Fibroblast of lung (primary cell): ENCODE results near the gene RPS6KC1. TPM values are rescaled to one million over a fixed set of nuclear protein-coding genes. Genes with fewer than 3 reads are reported as not detected.

Source experiments
- DNase-seq, 2 donors: peaks; one replicate each; pipeline versions ENCODE4 v3.0.0 to v3.0.0-alpha.2; 2010; ENCODE audit warnings: low read depth in 2 of 2
- H2AFZ ChIP-seq: 2 replicates; pipeline ENCODE4 v1.5.1; 2012; ENCODE audit warnings: low read length, control low read depth, inconsistent platforms
- H3K27ac ChIP-seq: 2 replicates; pipeline ENCODE4 v1.5.1; 2011; ENCODE audit warnings: low read length, control low read depth; ENCODE audit not compliant: insufficient read depth
- H3K27me3 ChIP-seq: 2 replicates; pipeline ENCODE4 v1.5.1; 2011; ENCODE audit warnings: mild to moderate bottlenecking, low read length; ENCODE audit not compliant: control insufficient read depth, insufficient read depth
- H3K36me3 ChIP-seq: 2 replicates; pipeline ENCODE4 v1.5.1; 2011; ENCODE audit warnings: low read length; ENCODE audit not compliant: control insufficient read depth, insufficient read depth
- H3K4me1 ChIP-seq: 2 replicates; pipeline ENCODE4 v1.5.1; 2011; ENCODE audit warnings: low read length; ENCODE audit not compliant: control insufficient read depth, insufficient read depth; ENCODE audit errors: extremely low read depth
- H3K4me2 ChIP-seq: 2 replicates; pipeline ENCODE4 v1.5.1; 2011; ENCODE audit warnings: low read length, control low read depth; ENCODE audit not compliant: insufficient read depth; ENCODE audit errors: extremely low read depth
- H3K4me3 ChIP-seq, 4 experiments: fragments of 200-600 bp in 1 of 4; sonication (generic) in 1 of 4; replicated peaks in 1 of 4; 2 replicates each; pipeline ENCODE4 v1.5.1; 2011 to 2016; ENCODE audit warnings: low read length in 4 of 4, low read depth in 3 of 4, mild to moderate bottlenecking in 3 of 4, control low read depth in 2 of 4, inconsistent platforms in 1 of 4, mixed read lengths in 1 of 4; ENCODE audit not compliant: insufficient read depth in 1 of 4; ENCODE audit errors: control extremely low read depth in 1 of 4
- H3K79me2 ChIP-seq: 2 replicates; pipeline ENCODE4 v1.5.1; 2012; ENCODE audit warnings: mild to moderate bottlenecking, low read length, inconsistent platforms; ENCODE audit not compliant: control insufficient read depth, insufficient read depth
- H3K9ac ChIP-seq: 2 replicates; pipeline ENCODE4 v1.5.1; 2011; ENCODE audit warnings: mild to moderate bottlenecking, low read length, control low read depth; ENCODE audit not compliant: insufficient read depth
- H3K9me3 ChIP-seq: 2 replicates; pipeline ENCODE4 v1.5.1; 2012; ENCODE audit warnings: low read depth, low read length; ENCODE audit not compliant: control insufficient read depth, insufficient read depth
- H4K20me1 ChIP-seq: 2 replicates; pipeline ENCODE4 v1.5.1; 2011; ENCODE audit warnings: low read length; ENCODE audit not compliant: control insufficient read depth, insufficient read depth; ENCODE audit errors: extremely low read depth
- EZH2 ChIP-seq: IDR thresholded peaks from 2 replicates; pipeline ENCODE4 v1.5.1; 2012; ENCODE audit warnings: low read length, control low read depth, mild to moderate bottlenecking; ENCODE audit errors: missing control alignments
- polyA plus RNA-seq, 2 donors: library from polyadenylated mRNA; depleted of rRNA in 1 of 2; stranded (reverse) in 1 of 2; unstranded in 1 of 2; fragments of >200 nt; gene quantifications; 2 replicates each; pipeline ENCODE4 v1.2.1, GENCODE V29; 2011 to 2012; ENCODE audit warnings: missing spikeins in 1 of 2
- total RNA-seq: library from RNA; depleted of rRNA; stranded (reverse); fragments of >200 nt; gene quantifications from 2 replicates; pipeline ENCODE4 v1.2.1, GENCODE V29; 2014
- TF ChIP-seq, protein P1 (sequence below), 2 donors: IDR thresholded peaks in 1 of 2; conservative IDR thresholded peaks in 1 of 2; 1 replicate in 1 of 2; 2 replicates in 1 of 2; pipeline ENCODE4 v1.5.1; 2011 to 2012; ENCODE audit warnings: low read length in 2 of 2, control low read depth in 1 of 2, inconsistent platforms in 1 of 2, low read depth in 1 of 2, mild to moderate bottlenecking in 1 of 2

RPS6KC1 gene
- total and polyA plus RNA-seq, 2 donors (not counting 1 experiment from before 2014, with no cell fraction given) = 20.9 to 33.5 TPM

DNA sequence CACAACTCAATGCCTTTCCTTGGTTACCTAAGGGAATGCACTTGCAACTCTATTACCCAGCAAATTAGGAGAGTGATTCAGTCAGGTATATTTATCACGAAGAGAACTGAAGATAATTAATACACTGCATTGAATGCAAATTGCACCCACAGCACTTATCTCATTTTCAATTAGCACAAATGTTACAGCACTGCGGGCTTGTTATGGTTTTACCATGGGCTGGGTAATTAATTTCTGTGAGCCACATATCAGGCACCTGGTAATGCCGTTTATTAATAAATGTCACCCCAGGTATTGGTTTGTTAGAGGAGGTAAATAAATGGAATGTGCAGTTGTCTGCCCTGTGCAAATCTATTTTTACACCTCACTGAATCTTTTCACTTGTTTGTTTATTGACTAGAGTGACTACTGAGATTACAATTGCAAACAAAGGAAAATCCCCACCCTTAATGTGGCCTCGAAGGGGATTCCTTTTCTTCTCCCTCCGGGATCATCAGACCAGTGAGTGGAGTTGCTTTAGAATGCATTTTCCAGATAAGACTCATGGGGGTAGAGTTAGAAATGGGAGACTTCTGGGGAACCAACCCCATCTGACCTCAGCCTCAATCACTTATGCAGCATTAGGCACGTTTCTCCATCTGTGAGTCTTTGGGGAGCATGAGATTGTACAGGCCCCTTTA is 269.3 kb downstream of the RPS6KC1 start:
- no peaks in the 10 kb centered on the region for H3K27me3 ChIP-seq
- H2AFZ ChIP-seq = no peak overlapping the region
- H3K79me2 ChIP-seq = no peaks in the 10 kb centered on the region
- no peak overlapping the region for H3K4me2 ChIP-seq
- H3K9me3 ChIP-seq = no peaks in the 10 kb centered on the region
- H4K20me1 ChIP-seq = no peaks in the 10 kb centered on the region
- no peak overlapping the region for H3K9ac ChIP-seq
- H3K36me3 ChIP-seq = no peaks in the 10 kb centered on the region
- no peak overlapping the region for H3K27ac ChIP-seq
- no peak for DNase-seq
- TF ChIP-seq, protein P1, sequence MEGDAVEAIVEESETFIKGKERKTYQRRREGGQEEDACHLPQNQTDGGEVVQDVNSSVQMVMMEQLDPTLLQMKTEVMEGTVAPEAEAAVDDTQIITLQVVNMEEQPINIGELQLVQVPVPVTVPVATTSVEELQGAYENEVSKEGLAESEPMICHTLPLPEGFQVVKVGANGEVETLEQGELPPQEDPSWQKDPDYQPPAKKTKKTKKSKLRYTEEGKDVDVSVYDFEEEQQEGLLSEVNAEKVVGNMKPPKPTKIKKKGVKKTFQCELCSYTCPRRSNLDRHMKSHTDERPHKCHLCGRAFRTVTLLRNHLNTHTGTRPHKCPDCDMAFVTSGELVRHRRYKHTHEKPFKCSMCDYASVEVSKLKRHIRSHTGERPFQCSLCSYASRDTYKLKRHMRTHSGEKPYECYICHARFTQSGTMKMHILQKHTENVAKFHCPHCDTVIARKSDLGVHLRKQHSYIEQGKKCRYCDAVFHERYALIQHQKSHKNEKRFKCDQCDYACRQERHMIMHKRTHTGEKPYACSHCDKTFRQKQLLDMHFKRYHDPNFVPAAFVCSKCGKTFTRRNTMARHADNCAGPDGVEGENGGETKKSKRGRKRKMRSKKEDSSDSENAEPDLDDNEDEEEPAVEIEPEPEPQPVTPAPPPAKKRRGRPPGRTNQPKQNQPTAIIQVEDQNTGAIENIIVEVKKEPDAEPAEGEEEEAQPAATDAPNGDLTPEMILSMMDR (conservative IDR thresholded peaks at IDR 0.05 in 1 of 2, IDR thresholded peaks at IDR 0.05 in 1 of 2; ENCODE audit: low read depth in 1 of 2, low read length in 2 of 2) = no peak
- TF ChIP-seq EZH2 = no peak
- no peaks in the 10 kb centered on the region for H3K4me1 ChIP-seq
- H3K4me3 ChIP-seq = no peak overlapping the region

Other genes starting within 250 kb of the RPS6KC1 start
- gene SPATA45, start 203.6 kb upstream of the RPS6KC1 start, total RNA-seq = 0.51 and 0.83 TPM in 2 replicates
- gene SPATA45, start 203.6 kb upstream of the RPS6KC1 start, polyA plus RNA-seq = 0.44 TPM in 1 of 2 replicates, not detected in the other
- 6.4 and 7.3 TPM in 2 replicates for gene FLVCR1, start 193.0 kb upstream of the RPS6KC1 start, total RNA-seq
- gene FLVCR1, start 193.0 kb upstream of the RPS6KC1 start, polyA plus RNA-seq = 2.5 and 2.9 TPM in 2 replicates
- gene VASH2, start 100.7 kb upstream of the RPS6KC1 start, total RNA-seq = 0.17 and 1.0 TPM in 2 replicates
- 0.22 and 0.46 TPM in 2 replicates for gene VASH2, start 100.7 kb upstream of the RPS6KC1 start, polyA plus RNA-seq
- gene ANGEL2, start 35.4 kb upstream of the RPS6KC1 start, total RNA-seq = 46.7 and 71.5 TPM in 2 replicates
- gene ANGEL2, start 35.4 kb upstream of the RPS6KC1 start, polyA plus RNA-seq = 21.1 and 23.2 TPM in 2 replicates